Activated CD4-positive, alpha-beta T cell treated with anti-CD3 and anti-CD28 coated beads, Interleukin-10, Interleukin-2, amounts not matched to agents 100 ng/mL and 50 ng/mL, durations not matched to agents 16 hours and 8 hours (primary cell): ENCODE data around the gene AGGF1.
"Not testable (repeated sequence)": the region's sequence is repeated elsewhere in the genome, so short reads cannot be mapped to it uniquely, and the experiment has no call there.

Experiments
- DNase-seq: peaks from one replicate; pipeline ENCODE4 v3.0.0-alpha.2; 2020

The AGGF1 gene

GRCh38 chr5:77030097-77031071, at the start of gene AGGF1:
AGGF1 (plus strand) TSS chr5:77030404; CDS start chr5:77030767, 363 bp downstream.
- DNase-seq, result peak; percentile 96

GRCh38 chr5:76980518-76981144, 49.6 kb upstream of the AGGF1 start:
- no peak for DNase-seq

GRCh38 chr5:76982450-76982849, 47.8 kb upstream of the AGGF1 start:
- no peak for DNase-seq

- no peak for DNase-seq
These were observed 46.7 kb upstream of the AGGF1 start for GRCh38 chr5:76983468-76983867.

- DNase-seq, result no peak
These were observed 43.2 kb upstream of the AGGF1 start for GRCh38 chr5:76986825-76987526.

- no peak for DNase-seq
These were observed 39.2 kb upstream of the AGGF1 start for GRCh38 chr5:76990899-76991459.

GRCh38 chr5:76993436-76993835, 36.8 kb upstream of the AGGF1 start:
- not testable (repeated sequence) for DNase-seq

GRCh38 chr5:76994337-76994736, 35.9 kb upstream of the AGGF1 start:
- no peak for DNase-seq

GRCh38 chr5:76998251-76998650, 32.0 kb upstream of the AGGF1 start:
- DNase-seq, result not testable (repeated sequence)

GRCh38 chr5:76999451-76999850, 30.8 kb upstream of the AGGF1 start:
- DNase-seq, result no peak

GRCh38 chr5:77003246-77003645, 27.0 kb upstream of the AGGF1 start:
- no peak for DNase-seq

- no peak for DNase-seq
These were observed 24.1 kb upstream of the AGGF1 start for GRCh38 chr5:77006124-77006523.

- no peak for DNase-seq
These were observed 21.8 kb upstream of the AGGF1 start for GRCh38 chr5:77008413-77008812.

- DNase-seq, result no peak
These were observed 20.0 kb upstream of the AGGF1 start for GRCh38 chr5:77010243-77010642.

- DNase-seq, result no peak
These were observed 18.7 kb upstream of the AGGF1 start for GRCh38 chr5:77011498-77011897.

GRCh38 chr5:77012601-77013000, 17.6 kb upstream of the AGGF1 start:
- peak; percentile 31 for DNase-seq

- DNase-seq, result peak; percentile 36
These were observed 14.2 kb upstream of the AGGF1 start for GRCh38 chr5:77015938-77016569.

- DNase-seq, result no peak
These were observed 13.2 kb upstream of the AGGF1 start for GRCh38 chr5:77016962-77017361.

GRCh38 chr5:77017668-77018067, 12.5 kb upstream of the AGGF1 start:
- no peak for DNase-seq

GRCh38 chr5:77022511-77023417, 7.4 kb upstream of the AGGF1 start:
- DNase-seq, result no peak

GRCh38 chr5:77024490-77024889, 5.7 kb upstream of the AGGF1 start:
- DNase-seq, result no peak
